Measurements from ENCODE around the gene ANKRD30B. TPM values are rescaled to one million over a fixed set of nuclear protein-coding genes. Genes with fewer than 3 reads are reported as not detected.

ANKRD30B gene
- total RNA-seq, 1 donor from 2014 or later = under 0.01 TPM

Small RNA genes lying within 50 kb of the gene (small RNA-seq; reads per million reads assigned to genes)
- gene MIR3156-2 (not detected), gene RNU6-1210P (not detected)

Other genes starting within 250 kb of the ANKRD30B start
- not detected for gene POTEC, start 204.6 kb upstream of the ANKRD30B start, total RNA-seq

Measured in skeletal muscle tissue (tissue), 2 donors.